HL-60 (cell line): ENCODE data around the gene MICOS13.

ENCODE experiments used
- DNase-seq, 2 experiments: peaks; one replicate each; pipeline ENCODE4 v3.0.0-alpha.2; 2010 to 2020; ENCODE audit warnings: low read depth in 1 of 2, low spot score in 1 of 2
- H3K27ac ChIP-seq: fragments of 250-450 bp; sonication (Bioruptor Pico); replicated peaks from 2 replicates; pipeline ENCODE4 v1.5.1; 2020; ENCODE audit warnings: mild to moderate bottlenecking, moderate library complexity
- H3K27me3 ChIP-seq: fragments of 250-450 bp; sonication (Bioruptor Pico); 2 replicates; pipeline ENCODE4 v1.5.1; 2021; ENCODE audit warnings: mild to moderate bottlenecking, moderate library complexity; ENCODE audit not compliant: insufficient read depth, poor library complexity, severe bottlenecking
- H3K4me3 ChIP-seq: replicated peaks from 2 replicates; pipeline ENCODE4 v1.5.1; 2011; ENCODE audit warnings: mild to moderate bottlenecking, control low read depth, low read length; ENCODE audit not compliant: insufficient read depth
- GABPA ChIP-seq: IDR thresholded peaks from 2 replicates; pipeline ENCODE4 v1.6.1; 2012; ENCODE audit warnings: low read depth
- POLR2AphosphoS5 ChIP-seq: IDR thresholded peaks from 2 replicates; pipeline ENCODE4 v1.6.1; 2012; ENCODE audit warnings: low read depth
- SPI1 ChIP-seq: IDR thresholded peaks from 2 replicates; pipeline ENCODE4 v1.6.1; 2012; ENCODE audit warnings: low read depth, mild to moderate bottlenecking, borderline replicate concordance
- TF ChIP-seq, protein P1 (sequence below): IDR thresholded peaks from one replicate; pipeline ENCODE4 v1.5.1; 2011; ENCODE audit warnings: low read length, control low read depth, inconsistent platforms; ENCODE audit not compliant: insufficient read depth
- TF ChIP-seq, protein P2 (sequence below): IDR thresholded peaks from 2 replicates; pipeline ENCODE4 v1.6.1; 2012; ENCODE audit warnings: low read depth; ENCODE audit not compliant: insufficient replicate concordance

Gene MICOS13

DNA sequence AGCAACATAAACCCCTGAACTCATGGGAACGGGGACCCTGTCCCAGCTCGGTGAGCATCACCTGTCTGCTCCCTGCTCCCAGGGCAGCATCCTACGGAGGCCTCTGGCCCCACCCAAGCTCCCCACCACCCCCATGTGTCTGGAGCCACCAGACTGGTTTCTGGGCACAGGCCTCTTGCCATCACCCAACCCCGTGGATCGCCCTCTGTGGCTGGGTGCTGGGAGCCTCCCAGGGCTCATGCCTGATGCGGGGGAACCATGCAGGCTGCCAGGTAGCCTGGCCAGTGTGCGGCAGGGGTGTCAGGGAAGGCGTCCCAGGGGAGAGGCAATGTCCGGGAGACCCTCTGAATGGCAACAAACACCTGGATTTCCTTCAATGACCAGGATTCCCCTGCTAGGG lies 2.7 kb downstream of the MICOS13 start:
- Histone ChIP-seq H3K4me3 (no peak overlapping the region), H3K27ac (no peak overlapping the region), H3K27me3 (no peaks in the 10 kb centered on the region)
- TF ChIP-seq GABPA, result no peak
- TF ChIP-seq, protein P1, sequence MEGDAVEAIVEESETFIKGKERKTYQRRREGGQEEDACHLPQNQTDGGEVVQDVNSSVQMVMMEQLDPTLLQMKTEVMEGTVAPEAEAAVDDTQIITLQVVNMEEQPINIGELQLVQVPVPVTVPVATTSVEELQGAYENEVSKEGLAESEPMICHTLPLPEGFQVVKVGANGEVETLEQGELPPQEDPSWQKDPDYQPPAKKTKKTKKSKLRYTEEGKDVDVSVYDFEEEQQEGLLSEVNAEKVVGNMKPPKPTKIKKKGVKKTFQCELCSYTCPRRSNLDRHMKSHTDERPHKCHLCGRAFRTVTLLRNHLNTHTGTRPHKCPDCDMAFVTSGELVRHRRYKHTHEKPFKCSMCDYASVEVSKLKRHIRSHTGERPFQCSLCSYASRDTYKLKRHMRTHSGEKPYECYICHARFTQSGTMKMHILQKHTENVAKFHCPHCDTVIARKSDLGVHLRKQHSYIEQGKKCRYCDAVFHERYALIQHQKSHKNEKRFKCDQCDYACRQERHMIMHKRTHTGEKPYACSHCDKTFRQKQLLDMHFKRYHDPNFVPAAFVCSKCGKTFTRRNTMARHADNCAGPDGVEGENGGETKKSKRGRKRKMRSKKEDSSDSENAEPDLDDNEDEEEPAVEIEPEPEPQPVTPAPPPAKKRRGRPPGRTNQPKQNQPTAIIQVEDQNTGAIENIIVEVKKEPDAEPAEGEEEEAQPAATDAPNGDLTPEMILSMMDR, result no peak
- TF ChIP-seq, protein P2, sequence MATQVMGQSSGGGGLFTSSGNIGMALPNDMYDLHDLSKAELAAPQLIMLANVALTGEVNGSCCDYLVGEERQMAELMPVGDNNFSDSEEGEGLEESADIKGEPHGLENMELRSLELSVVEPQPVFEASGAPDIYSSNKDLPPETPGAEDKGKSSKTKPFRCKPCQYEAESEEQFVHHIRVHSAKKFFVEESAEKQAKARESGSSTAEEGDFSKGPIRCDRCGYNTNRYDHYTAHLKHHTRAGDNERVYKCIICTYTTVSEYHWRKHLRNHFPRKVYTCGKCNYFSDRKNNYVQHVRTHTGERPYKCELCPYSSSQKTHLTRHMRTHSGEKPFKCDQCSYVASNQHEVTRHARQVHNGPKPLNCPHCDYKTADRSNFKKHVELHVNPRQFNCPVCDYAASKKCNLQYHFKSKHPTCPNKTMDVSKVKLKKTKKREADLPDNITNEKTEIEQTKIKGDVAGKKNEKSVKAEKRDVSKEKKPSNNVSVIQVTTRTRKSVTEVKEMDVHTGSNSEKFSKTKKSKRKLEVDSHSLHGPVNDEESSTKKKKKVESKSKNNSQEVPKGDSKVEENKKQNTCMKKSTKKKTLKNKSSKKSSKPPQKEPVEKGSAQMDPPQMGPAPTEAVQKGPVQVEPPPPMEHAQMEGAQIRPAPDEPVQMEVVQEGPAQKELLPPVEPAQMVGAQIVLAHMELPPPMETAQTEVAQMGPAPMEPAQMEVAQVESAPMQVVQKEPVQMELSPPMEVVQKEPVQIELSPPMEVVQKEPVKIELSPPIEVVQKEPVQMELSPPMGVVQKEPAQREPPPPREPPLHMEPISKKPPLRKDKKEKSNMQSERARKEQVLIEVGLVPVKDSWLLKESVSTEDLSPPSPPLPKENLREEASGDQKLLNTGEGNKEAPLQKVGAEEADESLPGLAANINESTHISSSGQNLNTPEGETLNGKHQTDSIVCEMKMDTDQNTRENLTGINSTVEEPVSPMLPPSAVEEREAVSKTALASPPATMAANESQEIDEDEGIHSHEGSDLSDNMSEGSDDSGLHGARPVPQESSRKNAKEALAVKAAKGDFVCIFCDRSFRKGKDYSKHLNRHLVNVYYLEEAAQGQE, result no peak
- no peak for TF ChIP-seq SPI1
- no peak for TF ChIP-seq POLR2AphosphoS5
- DNase-seq, result no peak

DNA sequence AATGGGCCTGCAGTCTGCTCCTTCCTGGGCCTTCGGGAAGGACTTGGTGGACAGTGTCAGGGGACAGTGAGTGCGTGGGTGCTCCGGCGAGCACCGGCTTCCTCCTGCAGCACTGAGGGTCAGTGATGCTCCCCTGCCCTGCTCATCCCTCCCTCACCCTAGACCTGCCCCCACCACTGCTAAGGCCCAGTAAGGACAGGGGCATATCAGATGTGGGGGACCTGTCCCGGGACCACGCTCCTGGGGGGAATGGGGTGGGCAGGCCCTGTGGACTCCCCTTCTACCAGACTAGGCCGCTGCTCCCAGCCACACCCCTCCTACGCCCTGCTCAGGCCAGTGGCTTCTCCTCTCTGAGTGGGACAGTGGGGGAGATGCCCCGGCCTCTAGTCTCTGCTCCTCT lies 3.2 kb downstream of the MICOS13 start:
- H3K4me3 ChIP-seq, result no peak overlapping the region
- TF ChIP-seq, protein P2, result no peak
- TF ChIP-seq GABPA (no peak), SPI1 (no peak), POLR2AphosphoS5 (peak; percentile 21; the same call in 1 of the 2 replicates)
- TF ChIP-seq, protein P1, result no peak
- no peak overlapping the region for H3K27ac ChIP-seq
- H3K27me3 ChIP-seq, result no peaks in the 10 kb centered on the region
- no peak for DNase-seq

DNA sequence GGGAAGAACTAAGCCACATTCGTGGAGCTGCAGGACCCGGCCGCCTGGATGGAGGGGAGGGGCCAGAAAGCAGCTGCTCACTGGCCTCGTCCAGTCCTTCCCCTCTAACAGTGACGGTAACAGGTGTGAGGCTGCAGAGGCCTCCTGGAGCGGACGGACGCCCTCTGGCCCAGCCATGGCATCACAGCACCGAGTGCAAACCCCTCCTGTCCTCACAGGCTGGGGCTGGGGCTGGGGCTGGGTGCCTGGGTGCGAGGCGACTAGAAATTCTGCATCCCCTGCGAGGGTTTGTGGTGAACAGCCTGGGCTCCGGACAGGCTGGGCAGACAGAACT lies 3.6 kb downstream of the MICOS13 start:
- no peak overlapping the region for H3K4me3 ChIP-seq
- H3K27ac ChIP-seq, result no peak overlapping the region
- no peak for DNase-seq
- H3K27me3 ChIP-seq, result no peaks in the 10 kb centered on the region
- TF ChIP-seq, protein P2, result no peak
- TF ChIP-seq GABPA (no peak), SPI1 (no peak), POLR2AphosphoS5 (no peak)
- TF ChIP-seq, protein P1, result no peak
